K562 (cell line): Measurements from ENCODE around the gene HTRA3. TPM values are rescaled to one million over a fixed set of nuclear protein-coding genes. Genes with fewer than 3 reads are reported as not detected.

ENCODE experiments used
- ARID2 ChIP-seq: fragments of 450-650 bp; IDR thresholded peaks from 2 replicates; pipeline ENCODE4 v1.6.1; 2017; ENCODE audit warnings: antibody characterized with exemption, mild to moderate bottlenecking
- BRD9 ChIP-seq: fragments of 450-650 bp; IDR thresholded peaks from 2 replicates; pipeline ENCODE4 v1.6.1; 2018; ENCODE audit warnings: low read depth; ENCODE audit not compliant: partially characterized antibody
- CEBPG ChIP-seq, 3 experiments: fragments of 200-800 bp in 1 of 3; sonication (Bioruptor generic) in 1 of 3; sonication (generic) in 1 of 3; formaldehyde crosslinking in 1 of 3; IDR thresholded peaks in 2 of 3; conservative IDR thresholded peaks in 1 of 3; 2 replicates each; pipeline versions ENCODE4 v1.6.1 to v1.8.0; 2016 to 2022; ENCODE audit warnings: missing compliant biosample characterization in 2 of 3, missing genetic modification characterization in 2 of 3, mild to moderate bottlenecking in 1 of 3, missing genetic modification reagents in 1 of 3
- CREM ChIP-seq: IDR thresholded peaks from 2 replicates; pipeline ENCODE4 v1.6.1; 2014; ENCODE audit warnings: antibody characterized with exemption, low read depth
- ERF ChIP-seq: fragments of 450-650 bp; formaldehyde crosslinking; IDR thresholded peaks from 2 replicates; pipeline ENCODE4 v1.4.0; 2020; ENCODE audit warnings: mild to moderate bottlenecking, mixed read lengths
- ETV1 ChIP-seq: fragments of 450-650 bp; conservative IDR thresholded peaks from 2 replicates; pipeline ENCODE4 v1.6.1; 2016; ENCODE audit warnings: missing genetic modification characterization, control low read depth, low read depth, missing compliant biosample characterization
- JUNB ChIP-seq: fragments of 450-650 bp; formaldehyde crosslinking; conservative IDR thresholded peaks from 2 replicates; pipeline ENCODE4 v1.4.0; 2020; ENCODE audit warnings: mild to moderate bottlenecking
- KDM1A ChIP-seq, 2 experiments: fragments of 450-650 bp; IDR thresholded peaks; 2 replicates each; pipeline ENCODE4 v1.6.1; 2016; ENCODE audit warnings: mild to moderate bottlenecking in 2 of 2
- LCOR ChIP-seq: sonication (generic); formaldehyde crosslinking; IDR thresholded peaks from 2 replicates; pipeline ENCODE4 v1.8.0; 2022; ENCODE audit warnings: mild to moderate bottlenecking, missing genetic modification reagents
- MEIS2 ChIP-seq: fragments of 450-650 bp; IDR thresholded peaks from 2 replicates; pipeline ENCODE4 v1.6.1; 2014; ENCODE audit warnings: mild to moderate bottlenecking; ENCODE audit not compliant: partially characterized antibody
- MTA2 ChIP-seq: fragments of 450-650 bp; IDR thresholded peaks from 2 replicates; pipeline ENCODE4 v1.6.1; 2016; ENCODE audit warnings: low read depth
- MTA3 ChIP-seq: fragments of 450-650 bp; formaldehyde crosslinking; IDR thresholded peaks from 2 replicates; pipeline ENCODE4 v1.6.1; 2017; ENCODE audit warnings: mild to moderate bottlenecking, borderline replicate concordance
- NFE2 ChIP-seq: IDR thresholded peaks from 2 replicates; pipeline ENCODE4 v1.6.1; 2014; ENCODE audit warnings: antibody characterized with exemption, low read depth
- PML ChIP-seq: IDR thresholded peaks from 2 replicates; pipeline ENCODE4 v1.6.1; 2012; ENCODE audit warnings: low read length, inconsistent platforms
- RAD21 ChIP-seq, 2 experiments: fragments of 250-450 bp in 1 of 2; fragments of 450-650 bp in 1 of 2; sonication (Bioruptor Pico) in 1 of 2; formaldehyde crosslinking in 1 of 2; IDR thresholded peaks in 1 of 2; conservative IDR thresholded peaks in 1 of 2; 2 replicates each; pipeline versions ENCODE4 v1.4.0 to v1.8.0; 2020 to 2022; ENCODE audit warnings: mild to moderate bottlenecking in 2 of 2, moderate library complexity in 1 of 2
- SAFB2 ChIP-seq: fragments of 200-400 bp; formaldehyde crosslinking; IDR thresholded peaks from 2 replicates; pipeline ENCODE4 v1.6.1; 2018; ENCODE audit warnings: borderline replicate concordance, low read length, low read depth, moderate library complexity; ENCODE audit not compliant: severe bottlenecking
- SMAD3 ChIP-seq: fragments of 450-650 bp; formaldehyde crosslinking; conservative IDR thresholded peaks from 2 replicates; pipeline ENCODE4 v1.4.0; 2020; ENCODE audit warnings: mild to moderate bottlenecking
- TFE3 ChIP-seq: fragments of 450-650 bp; formaldehyde crosslinking; IDR thresholded peaks from 2 replicates; pipeline ENCODE4 v1.4.0; 2020; ENCODE audit warnings: mild to moderate bottlenecking, mixed read lengths
- USF1 ChIP-seq: sonication (generic); formaldehyde crosslinking; IDR thresholded peaks from 2 replicates; pipeline ENCODE4 v1.9.0; 2022; ENCODE audit warnings: mild to moderate bottlenecking, missing genetic modification reagents
- ZBTB11 ChIP-seq, 3 experiments: fragments of 200-800 bp in 1 of 3; fragments of 250-450 bp in 1 of 3; fragments of 450-650 bp in 1 of 3; sonication (Bioruptor Pico) in 1 of 3; sonication (Bioruptor generic) in 1 of 3; formaldehyde crosslinking in 1 of 3; IDR thresholded peaks; 2 replicates each; pipeline versions ENCODE4 v1.6.1 to v1.8.0; 2016 to 2022; ENCODE audit warnings: mild to moderate bottlenecking in 2 of 3, missing genetic modification characterization in 2 of 3, missing compliant biosample characterization in 1 of 3, moderate library complexity in 1 of 3
- ZKSCAN3 ChIP-seq: fragments of 250-450 bp; sonication (Bioruptor Pico); IDR thresholded peaks from 2 replicates; pipeline ENCODE4 v1.4.0; 2020
- ZNF766 ChIP-seq: fragments of 200-800 bp; sonication (Bioruptor generic); conservative IDR thresholded peaks from 2 replicates; pipeline ENCODE4 v1.6.1; 2016; ENCODE audit warnings: missing genetic modification characterization, missing compliant biosample characterization
- polyA plus RNA-seq, 8 experiments: library from polyadenylated mRNA; depleted of rRNA in 4 of 8; stranded (reverse) in 5 of 8; unstranded in 3 of 8; fragments of >200 nt; fragmentation: Nextera tagmentation in 2 of 8; fragmentation: Illumina TruSeq in 1 of 8; extraction: Ambion mirVana in 2 of 8; extraction: Trizol in 1 of 8; gene quantifications; 2 replicates each; pipeline versions ENCODE4 v1.2.1 to v1.2.3, GENCODE V29; 2011 to 2014; ENCODE audit warnings: inconsistent platforms in 1 of 8, missing spikeins in 1 of 8
- total RNA-seq, 7 experiments: library from RNA; depleted of rRNA in 6 of 7; stranded (reverse); fragments of >200 nt in 6 of 7; fragmentation: Illumina TruSeq in 2 of 7; extraction: Trizol in 2 of 7; gene quantifications; 2 replicates each; pipeline versions ENCODE4 v1.2.1 to v1.2.3, GENCODE V29; 2011 to 2021; ENCODE audit warnings: low replicate concordance in 1 of 7

HTRA3 gene
- total and polyA plus RNA-seq, 9 of the 15 experiments (the other 6 are each of a cell fraction or from before 2014, with no cell fraction given): 0.04 TPM; not detected in 8

GRCh38 chr4:8336412-8337075, 67.0 kb downstream of the HTRA3 start (continued):
- TF ChIP-seq TFE3 (CRISPR knock-in tag): no peak
- TF ChIP-seq BRD9: peak; percentile 63
- peak; percentile 65; the same call in 1 of the 2 replicates for TF ChIP-seq CREM
- peak; percentile 67 for TF ChIP-seq NFE2
- TF ChIP-seq ZBTB11 (CRISPR knock-in tag; IDR thresholded peaks at IDR 0.05): peak in 1 of 3 experiments; percentile 83; a peak in 2 of 6 replicates
- TF ChIP-seq CEBPG (CRISPR knock-in tag; IDR thresholded peaks at IDR 0.05): no peak; the same call in 1 of the 2 replicates
- TF ChIP-seq CEBPG (tag; conservative IDR thresholded peaks at IDR 0.05 in 1 of 2, IDR thresholded peaks at IDR 0.05 in 1 of 2): peak in 1 of 2 experiments; percentile 84; a peak in 2 of 4 replicates
- peak; percentile 89 for TF ChIP-seq JUNB (CRISPR knock-in tag)
- no peak for TF ChIP-seq SAFB2
- no peak for TF ChIP-seq USF1 (CRISPR knock-in tag)
- TF ChIP-seq ETV1: peak; percentile 69
- TF ChIP-seq ERF (CRISPR knock-in tag): 0 out of 2 replicates have a peak, but pooled peaks have one; percentile 38
- TF ChIP-seq LCOR (CRISPR knock-in tag): peak; percentile 86
- peak in 1 of 2 experiments; percentile 4; a peak in 1 of 4 replicates for TF ChIP-seq RAD21 (CRISPR knock-in tag; conservative IDR thresholded peaks at IDR 0.05 in 1 of 2, IDR thresholded peaks at IDR 0.05 in 1 of 2)
- TF ChIP-seq PML: peak; percentile 94
- peak; percentile 79 for TF ChIP-seq MEIS2
- TF ChIP-seq MTA2: peak; percentile 97
- no peak for TF ChIP-seq ARID2
- TF ChIP-seq SMAD3 (CRISPR knock-in tag): peak; percentile 84
- TF ChIP-seq MTA3: peak; percentile 66
- peak; percentile 82 for TF ChIP-seq ZNF766 (CRISPR knock-in tag)
- 0 out of 4 replicates have a peak, but pooled peaks of 1 of the 2 experiments have one; percentile 58 for TF ChIP-seq KDM1A (IDR thresholded peaks at IDR 0.05)
- TF ChIP-seq ZKSCAN3: no peak
